NCI-H146 (cell line): ENCODE data around the gene ZDHHC17.

Source experiments
- DNase-seq: peaks from one replicate; lab custom pipeline; 2025; lab: John Stamatoyannopoulos, UW

The ZDHHC17 gene

DNA sequence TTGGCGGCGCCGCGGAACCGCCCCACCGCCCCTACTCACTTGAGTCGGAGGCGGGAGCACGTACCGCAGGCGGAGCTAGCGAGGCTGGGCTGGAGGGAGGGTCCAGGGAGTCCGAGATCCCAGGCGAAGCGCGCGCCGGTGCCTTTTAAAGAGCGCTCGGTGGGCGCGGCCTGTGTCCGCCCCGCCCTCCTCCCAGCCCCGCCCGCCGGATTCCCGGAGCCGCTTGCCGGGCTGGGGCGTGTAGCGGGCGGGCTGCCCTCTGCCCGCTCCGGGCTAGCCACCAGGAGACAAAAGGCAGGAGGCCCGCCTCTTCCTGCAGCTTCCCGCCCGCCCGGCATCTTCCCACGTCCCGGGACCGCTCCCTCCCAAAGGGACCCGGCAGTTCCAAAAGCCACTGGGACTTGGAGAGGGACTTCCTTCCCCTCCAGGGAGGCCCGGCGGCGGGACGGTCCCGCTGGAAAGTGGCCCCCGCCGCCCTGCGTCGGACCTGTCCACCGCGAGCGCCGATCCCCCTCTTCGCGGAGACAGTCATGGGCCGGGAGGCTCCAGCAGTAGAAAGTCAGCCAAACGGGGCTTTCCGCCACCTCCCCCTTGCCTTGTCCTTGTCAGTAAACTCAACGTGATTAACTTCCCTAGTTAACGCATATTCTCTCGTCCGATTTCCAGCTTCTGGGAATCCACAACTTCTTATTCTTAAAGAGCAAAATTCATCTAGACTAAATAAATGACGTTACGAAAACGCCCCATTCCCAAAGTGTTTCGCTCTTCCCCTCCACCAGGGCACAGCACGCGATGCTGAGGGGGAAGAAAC, 115.2 kb downstream of the ZDHHC17 start, which contains the start of gene CSRP2:
TSS of gene CSRP2 (minus strand) at position 121 of the 811 bp plus-strand sequence. CDS start 12,759 bp downstream, outside the sequence.
- DNase-seq, result peak; percentile 95

DNA sequence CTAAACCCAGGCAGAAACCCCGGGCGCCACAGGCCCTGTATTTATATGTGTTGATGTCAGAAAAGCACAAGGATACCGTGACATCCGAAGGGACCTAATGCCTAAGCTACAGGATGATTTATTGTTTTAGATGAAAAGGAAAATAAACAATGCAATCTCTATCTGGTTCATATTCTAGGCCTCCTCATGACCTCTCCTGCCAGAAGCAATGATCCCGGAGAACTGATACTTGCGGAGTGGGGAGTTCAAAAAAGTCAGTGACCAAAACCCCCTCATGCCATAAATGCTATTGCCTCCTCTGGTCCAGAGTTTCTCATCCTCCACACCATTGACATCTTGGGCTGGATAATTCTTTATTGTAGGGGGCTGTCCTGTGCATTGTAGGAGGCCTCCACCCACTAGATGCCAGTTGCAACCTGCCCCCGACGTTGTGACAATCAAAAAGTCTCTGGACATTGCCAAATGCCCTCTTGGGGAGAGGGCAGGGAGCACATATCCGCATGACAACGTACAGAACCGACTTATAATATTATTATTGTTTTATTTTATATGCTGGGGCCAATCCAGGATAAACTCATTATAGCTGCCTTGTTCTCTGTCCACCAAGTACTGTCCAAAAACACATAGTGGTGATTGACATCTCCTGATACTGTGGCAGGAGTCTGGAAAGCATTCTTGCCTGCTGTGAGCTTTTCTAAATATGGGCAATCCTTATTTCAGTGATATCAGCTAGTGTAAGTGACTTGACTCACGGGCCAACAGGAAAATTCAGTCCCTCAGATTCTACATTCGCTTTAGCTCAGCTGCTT, 116.0 kb downstream of the ZDHHC17 start:
- no peak for DNase-seq

- no peak for DNase-seq
Observed at GRCh38 chr12:76880519-76881023, 116.7 kb downstream of the ZDHHC17 start.

- DNase-seq, result no peak
Observed at GRCh38 chr12:76881142-76881541, 117.2 kb downstream of the ZDHHC17 start.

DNA sequence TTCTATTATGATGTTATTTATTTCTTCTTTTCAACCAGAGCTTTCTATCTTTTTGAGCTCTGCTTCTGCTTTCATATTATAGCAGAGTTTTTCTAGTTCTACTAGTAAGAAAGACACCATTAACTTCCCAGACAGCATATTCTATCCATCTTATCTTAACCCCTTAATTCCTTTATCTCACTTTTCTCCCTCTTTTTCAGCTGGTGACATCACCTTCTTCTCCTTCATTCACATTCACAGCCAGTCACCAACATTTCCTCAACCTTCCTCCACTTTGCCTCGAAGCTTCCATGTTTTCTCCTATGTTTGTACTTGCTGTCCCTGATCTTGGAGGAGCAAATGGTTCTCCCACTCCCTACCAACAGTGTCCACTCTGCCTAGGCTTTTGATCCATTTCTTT, 118.5 kb downstream of the ZDHHC17 start:
- DNase-seq, result no peak

DNA sequence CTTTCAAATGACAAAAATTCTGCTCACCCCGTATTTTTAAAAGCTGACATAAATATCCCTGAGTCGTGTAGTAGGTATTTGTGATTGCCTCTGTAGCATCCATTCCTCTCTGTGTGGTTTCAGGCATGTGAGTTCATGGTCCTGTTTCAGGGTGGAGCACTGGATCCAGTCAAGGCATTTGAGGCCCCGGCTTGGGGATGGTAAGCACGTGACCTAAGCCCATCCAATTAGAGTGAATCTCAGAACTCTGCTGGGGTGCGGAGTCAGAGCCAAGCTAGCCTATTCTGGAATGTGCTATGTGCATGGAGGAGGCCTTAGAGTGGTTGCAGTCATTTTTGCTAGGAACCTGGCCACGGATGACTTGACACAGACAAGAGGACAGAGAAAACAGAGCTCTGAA, 119.2 kb downstream of the ZDHHC17 start:
- DNase-seq, result no peak

DNA sequence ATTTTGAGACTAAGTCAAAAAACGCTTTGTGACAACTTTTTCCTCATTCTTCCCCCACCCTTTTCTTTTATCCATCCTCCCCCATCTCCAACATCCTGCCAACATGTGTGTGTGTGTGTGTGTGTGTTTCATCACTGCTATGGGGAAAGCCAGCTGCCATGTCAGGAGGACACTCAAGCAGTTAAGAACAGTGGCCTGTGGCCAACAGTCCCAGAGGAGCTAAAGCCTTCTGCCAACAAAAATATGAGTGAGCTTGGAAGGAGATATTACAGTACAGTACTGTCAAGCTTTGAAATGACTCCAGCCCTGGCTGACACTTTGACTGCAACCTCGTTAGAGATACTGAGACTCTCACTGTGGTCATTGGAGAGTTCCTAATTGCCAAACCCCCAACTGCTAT, 119.9 kb downstream of the ZDHHC17 start:
- DNase-seq, result no peak

GRCh38 chr12:76888775-76889174, 124.9 kb downstream of the ZDHHC17 start:
- no peak for DNase-seq

GRCh38 chr12:76890151-76891143, 126.5 kb downstream of the ZDHHC17 start:
- DNase-seq, result no peak

GRCh38 chr12:76891609-76892008, 127.7 kb downstream of the ZDHHC17 start:
- DNase-seq, result no peak

- no peak for DNase-seq
Observed at GRCh38 chr12:76895796-76896195, 131.9 kb downstream of the ZDHHC17 start.

DNA sequence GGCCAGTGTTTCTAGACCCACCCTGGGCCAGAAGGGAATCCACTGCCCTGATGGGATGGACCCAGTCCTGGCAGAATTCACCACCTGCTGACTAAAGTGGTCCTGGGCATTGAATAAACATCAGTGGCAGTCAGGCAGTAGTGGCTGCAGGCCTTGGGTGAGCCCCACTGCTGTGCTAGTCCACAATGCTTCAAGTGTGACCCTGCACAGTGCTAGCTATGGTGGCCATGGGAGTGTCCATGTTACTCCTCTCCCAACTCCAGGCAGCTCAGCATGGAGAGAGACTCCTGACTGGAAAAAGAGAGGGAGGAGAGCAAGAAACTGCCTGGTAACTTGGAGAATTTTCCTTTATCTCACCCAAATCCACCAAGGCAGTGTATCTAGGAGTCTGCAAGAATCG, 132.4 kb downstream of the ZDHHC17 start:
- no peak for DNase-seq

GRCh38 chr12:76898442-76898841, 134.5 kb downstream of the ZDHHC17 start:
- DNase-seq, result no peak

GRCh38 chr12:76899522-76899921, 135.6 kb downstream of the ZDHHC17 start:
- no peak for DNase-seq

DNA sequence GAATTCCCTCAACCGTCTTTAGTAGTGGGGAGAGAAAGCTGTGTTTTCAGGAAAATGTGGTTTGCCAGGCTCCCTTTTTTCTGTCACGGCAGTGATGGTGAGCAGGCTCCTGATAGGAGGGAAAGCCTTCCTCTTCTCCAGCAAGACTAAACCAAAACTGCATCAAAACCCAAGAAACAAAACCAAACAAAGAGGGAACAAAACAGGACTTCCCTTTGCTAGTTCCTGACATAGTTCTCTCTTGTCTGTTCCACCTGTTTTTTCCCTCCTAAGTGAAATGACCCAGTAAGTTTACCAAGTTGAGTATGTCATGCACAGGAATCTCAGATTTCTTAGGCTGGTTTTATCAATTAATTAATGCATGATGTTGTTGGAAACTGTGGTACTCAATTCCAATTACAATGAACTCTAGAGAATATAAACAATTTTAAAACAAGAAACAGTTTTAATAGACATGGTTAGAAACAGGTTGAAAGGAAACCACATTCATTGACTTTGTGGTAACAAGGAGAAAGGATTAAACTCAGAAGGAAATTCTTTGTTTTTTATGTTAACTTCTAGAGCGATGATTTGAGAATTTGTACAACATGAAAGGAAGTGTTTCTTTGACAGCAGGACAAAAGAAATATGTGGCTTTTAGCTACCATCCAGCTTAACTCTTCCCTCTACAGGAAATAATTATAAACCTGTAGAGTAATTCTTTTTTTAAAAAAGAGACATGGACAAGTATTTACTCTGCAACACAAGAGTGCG, 137.9 kb downstream of the ZDHHC17 start:
- no peak for DNase-seq
